Endothelial cell of umbilical vein (primary cell): ENCODE measurements around the gene MYADML2.

Source experiments
- CTCF ChIP-seq, 2 donors: IDR thresholded peaks; 1 replicate in 1 of 2; 2 replicates in 1 of 2; pipeline ENCODE4 v1.5.1; 2011; ENCODE audit warnings: low read length in 2 of 2, mild to moderate bottlenecking in 2 of 2, moderate library complexity in 2 of 2, control low read depth in 1 of 2, inconsistent platforms in 1 of 2, low read depth in 1 of 2; ENCODE audit not compliant: insufficient read depth in 1 of 2; ENCODE audit errors: extremely low read depth in 1 of 2
- EZH2 ChIP-seq: IDR thresholded peaks from 2 replicates; pipeline ENCODE4 v1.6.1; 2012; ENCODE audit warnings: borderline replicate concordance, low read depth, mild to moderate bottlenecking, moderate library complexity, low read length, inconsistent platforms; ENCODE audit not compliant: severe bottlenecking
- MYC ChIP-seq: IDR thresholded peaks from one replicate; pipeline ENCODE4 v1.6.1; 2011; ENCODE audit warnings: mild to moderate bottlenecking, low read depth, low read length
- POLR2A ChIP-seq: IDR thresholded peaks from 2 replicates; pipeline ENCODE4 v1.6.1; 2012; ENCODE audit warnings: low read depth, mild to moderate bottlenecking, control low read depth, low read length
- POLR2AphosphoS5 ChIP-seq: IDR thresholded peaks from 2 replicates; pipeline ENCODE4 v1.6.1; 2012; ENCODE audit warnings: low read depth, mild to moderate bottlenecking, control low read depth, low read length, moderate library complexity; ENCODE audit not compliant: insufficient read depth
- TF ChIP-seq, protein P1 (sequence below): IDR thresholded peaks from 2 replicates; pipeline ENCODE4 v1.6.1; 2011; ENCODE audit not compliant: insufficient read depth, insufficient read length

DNA sequence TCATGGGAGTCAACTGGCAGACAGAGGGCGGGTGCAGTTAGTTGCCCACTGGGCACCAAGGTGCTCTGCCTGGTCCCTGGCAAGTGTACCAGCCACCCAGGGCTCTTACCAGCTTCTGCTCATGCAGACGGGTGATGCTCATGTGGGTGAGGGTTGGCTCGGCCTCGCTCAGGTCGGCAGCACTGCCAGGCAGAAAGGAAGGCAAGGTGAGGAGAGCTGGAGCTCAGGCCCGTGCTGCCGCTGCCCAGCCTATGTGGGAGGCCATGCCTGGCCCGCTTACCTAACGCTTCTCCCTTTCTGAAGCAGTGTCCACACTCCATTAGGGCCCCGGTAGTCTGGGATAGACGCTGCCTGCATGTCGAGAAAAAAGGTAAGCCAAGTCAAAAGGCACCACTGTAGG, 31.7 kb downstream of the MYADML2 start:
- TF ChIP-seq POLR2A (no peak), CTCF (IDR thresholded peaks at IDR 0.05; ENCODE audit: extremely low read depth in 1 of 2, insufficient read depth in 1 of 2, low read depth in 1 of 2, low read length in 2 of 2) (no peak), POLR2AphosphoS5 (no peak), EZH2 (no peak), MYC (no peak)
- TF ChIP-seq, protein P1, sequence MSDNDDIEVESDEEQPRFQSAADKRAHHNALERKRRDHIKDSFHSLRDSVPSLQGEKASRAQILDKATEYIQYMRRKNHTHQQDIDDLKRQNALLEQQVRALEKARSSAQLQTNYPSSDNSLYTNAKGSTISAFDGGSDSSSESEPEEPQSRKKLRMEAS: no peak
